A673 (cell line): ENCODE results near the gene MAB21L2. TPM values are rescaled to one million over a fixed set of nuclear protein-coding genes. Genes with fewer than 3 reads are reported as not detected.
"Not testable (repeated sequence)": the region's sequence is repeated elsewhere in the genome, so short reads cannot be mapped to it uniquely, and the experiment has no call there.

Experiments used
- BruUV-seq: library from RNA; stranded (reverse); fragments of 400-500 nt; replicated peaks from 2 replicates; lab custom pipeline; 2021; lab: Mats Ljungman, UMichigan
- CTCF ChIA-PET: fragments of 300-600 bp; sonication (Branson Sonifier 250); formaldehyde crosslinking; loops from one replicate; lab custom pipeline; 2022; ENCODE audit warnings: antibody characterized with exemption; lab: Charles Lee
- POLR2A ChIA-PET: fragments of 300-600 bp; sonication (Branson Sonifier 250); formaldehyde crosslinking; loops from one replicate; lab custom pipeline; 2022; ENCODE audit warnings: antibody characterized with exemption; ENCODE audit not compliant: low non-redundant PET; lab: Charles Lee
- DNase-seq: peaks from one replicate; pipeline ENCODE4 v3.0.0-alpha.2; 2015; ENCODE audit warnings: low spot score
- H3K27ac ChIP-seq: fragments of 200-600 bp; sonication (generic); 2 replicates; pipeline ENCODE4 v1.5.1; 2016; ENCODE audit warnings: mixed run types, low read depth, mild to moderate bottlenecking, mixed read lengths, antibody characterized with exemption, low read length; ENCODE audit not compliant: poor library complexity, severe bottlenecking
- H3K27me3 ChIP-seq: fragments of 200-600 bp; sonication (generic); replicated peaks from 2 replicates; pipeline ENCODE4 v1.6.1; 2017; ENCODE audit warnings: mixed run types, low read depth, mild to moderate bottlenecking, mixed read lengths, antibody characterized with exemption, low read length; ENCODE audit not compliant: insufficient read depth, poor library complexity
- H3K36me3 ChIP-seq: fragments of 200-600 bp; sonication (generic); 2 replicates; pipeline ENCODE4 v1.6.1; 2016; ENCODE audit warnings: mixed run types, mild to moderate bottlenecking, mixed read lengths, antibody characterized with exemption, low read length; ENCODE audit not compliant: insufficient read depth, poor library complexity, severe bottlenecking
- H3K4me1 ChIP-seq: fragments of 200-600 bp; sonication (generic); 2 replicates; pipeline ENCODE4 v1.6.1; 2017; ENCODE audit warnings: mixed run types, mild to moderate bottlenecking, mixed read lengths, antibody characterized with exemption, low read length; ENCODE audit not compliant: insufficient read depth, poor library complexity, severe bottlenecking
- H3K4me3 ChIP-seq: fragments of 200-600 bp; sonication (generic); 2 replicates; pipeline ENCODE4 v1.5.1; 2016; ENCODE audit warnings: low read depth, mixed run types, mild to moderate bottlenecking, mixed read lengths, low read length; ENCODE audit not compliant: poor library complexity, severe bottlenecking
- H3K9me3 ChIP-seq: fragments of 200-600 bp; sonication (generic); 2 replicates; pipeline ENCODE4 v1.6.1; 2016; ENCODE audit warnings: mixed run types, low read depth, mild to moderate bottlenecking, mixed read lengths, antibody characterized with exemption, low read length; ENCODE audit not compliant: poor library complexity, severe bottlenecking
- CTCF ChIP-seq: fragments of 300-800, 200-600 bp; sonication (generic); conservative IDR thresholded peaks from 2 replicates; pipeline ENCODE4 v1.5.1; 2017; ENCODE audit warnings: low read depth, mild to moderate bottlenecking, antibody characterized with exemption, low read length, moderate library complexity, mixed read lengths
- EZH2 ChIP-seq: fragments of 200-600 bp; sonication (generic); IDR thresholded peaks from 2 replicates; pipeline ENCODE4 v1.6.1; 2017; ENCODE audit warnings: borderline replicate concordance, low read depth, mild to moderate bottlenecking, mixed read lengths, antibody characterized with exemption, low read length; ENCODE audit not compliant: poor library complexity, severe bottlenecking
- intact Hi-C: fragments of 100-400 bp; cut with micrococcal nuclease; formaldehyde crosslinking; loops from one replicate; pipeline ENCODE4 v1.10.0; 2022; ENCODE audit not compliant: unreplicated experiment
- total RNA-seq: library from RNA; stranded (reverse); gene quantifications from 2 replicates; pipeline ENCODE4 v1.2.3, GENCODE V29; 2021

MAB21L2 gene
- total RNA-seq, 1 experiment from 2014 or later, result not detected

GRCh38 chr4:150561143-150561737 is 20.7 kb upstream of the MAB21L2 start:
- H3K27ac ChIP-seq, result no peak overlapping the region

GRCh38 chr4:150562250-150562649 is 19.7 kb upstream of the MAB21L2 start:
- POLR2A ChIA-PET, result no interaction called here
- BruUV-seq, result no TSS peak
- no peaks in the 10 kb centered on the region for H3K4me1 ChIP-seq

More at GRCh38 chr4:150561143-150561737, 20.7 kb upstream of the MAB21L2 start:
- Histone ChIP-seq H3K9me3 (no peaks in the 10 kb centered on the region), H3K36me3 (no peaks in the 10 kb centered on the region), H3K27me3 (no peaks in the 10 kb centered on the region), H3K4me3 (no peak overlapping the region), H3K4me1 (no peaks in the 10 kb centered on the region)
- intact Hi-C loops, result no loop called here
- ChIA-PET POLR2A (no interaction called here), CTCF (no interaction called here)
- BruUV-seq, result no TSS peak
- TF ChIP-seq CTCF (no peak), EZH2 (no peak)
- DNase-seq, result no peak

GRCh38 chr4:150562751-150563150 is 19.2 kb upstream of the MAB21L2 start:
- no peak for DNase-seq
- no peaks in the 10 kb centered on the region for H3K4me1 ChIP-seq
- no peak overlapping the region for H3K4me3 ChIP-seq
- no peaks in the 10 kb centered on the region for H3K9me3 ChIP-seq
- no peaks in the 10 kb centered on the region for H3K36me3 ChIP-seq
- TF ChIP-seq EZH2, result no peak
- no peak for TF ChIP-seq CTCF
- intact Hi-C loops, result no loop called here
- H3K27ac ChIP-seq, result no peak overlapping the region
- ChIA-PET POLR2A (no interaction called here), CTCF (no interaction called here)
- no peaks in the 10 kb centered on the region for H3K27me3 ChIP-seq
- no TSS peak for BruUV-seq

More at GRCh38 chr4:150562250-150562649, 19.7 kb upstream of the MAB21L2 start:
- DNase-seq, result no peak
- no peaks in the 10 kb centered on the region for H3K36me3 ChIP-seq
- no peaks in the 10 kb centered on the region for H3K9me3 ChIP-seq
- no peaks in the 10 kb centered on the region for H3K27me3 ChIP-seq
- CTCF ChIA-PET, result no interaction called here
- intact Hi-C loops, result no loop called here
- no peak overlapping the region for H3K27ac ChIP-seq
- no peak for TF ChIP-seq CTCF
- TF ChIP-seq EZH2, result no peak
- no peak overlapping the region for H3K4me3 ChIP-seq

- H3K4me3 ChIP-seq, CTCF ChIA-PET, BruUV-seq, DNase-seq, H3K36me3 ChIP-seq, H3K27ac ChIP-seq, H3K9me3 ChIP-seq, POLR2A ChIA-PET, intact Hi-C loops, H3K27me3 ChIP-seq, H3K4me1 ChIP-seq: not testable (repeated sequence)
Measured at GRCh38 chr4:150564967-150565366, 17.0 kb upstream of the MAB21L2 start.
